Peyer's patch (tissue), 4 donors: ENCODE measurements around the gene ACOT9. TPM values are rescaled to one million over a fixed set of nuclear protein-coding genes. Genes with fewer than 3 reads are reported as not detected.
"Not testable (repeated sequence)": the region's sequence is repeated elsewhere in the genome, so short reads cannot be mapped to it uniquely, and the experiment has no call there.

ENCODE experiments used
- DNase-seq, 3 donors: peaks; one replicate each; pipeline ENCODE4 v3.0.0-alpha.2; 2017 to 2019
- H3K27ac ChIP-seq, 4 donors: fragments of 200-600 bp; sonication (generic); one replicate each; pipeline ENCODE4 v1.5.1; 2016 to 2019
- H3K27me3 ChIP-seq, 2 donors: fragments of 200-600 bp; sonication (generic); one replicate each; pipeline ENCODE4 v1.5.1; 2019
- H3K36me3 ChIP-seq, 3 donors: fragments of 200-600 bp; sonication (generic); one replicate each; pipeline ENCODE4 v1.5.1; 2016 to 2019
- H3K4me1 ChIP-seq, 4 donors: fragments of 200-600 bp; sonication (generic); one replicate each; pipeline ENCODE4 v1.5.1; 2016 to 2019
- H3K4me3 ChIP-seq, 4 donors: fragments of 200-600 bp; sonication (generic); 1 replicate in 3 of 4; 2 replicates in 1 of 4; pipeline ENCODE4 v1.5.1; 2016 to 2019; ENCODE audit warnings: mild to moderate bottlenecking in 1 of 4
- H3K9me3 ChIP-seq, 4 donors: fragments of 200-600 bp; sonication (generic); one replicate each; pipeline ENCODE4 v1.5.1; 2016 to 2019; ENCODE audit warnings: mild to moderate bottlenecking in 1 of 4
- CTCF ChIP-seq, 6 experiments: fragments of 450-650 bp in 4 of 6; fragments of 200-600 bp in 2 of 6; sonication (generic) in 1 of 6; IDR thresholded peaks; one replicate each; pipeline ENCODE4 v1.5.1; 2017 to 2019; ENCODE audit warnings: antibody characterized with exemption in 6 of 6, mild to moderate bottlenecking in 3 of 6, moderate library complexity in 1 of 6
- POLR2A ChIP-seq, 2 donors: fragments of 450-650 bp; IDR thresholded peaks; one replicate each; pipeline ENCODE4 v1.5.1; 2017; ENCODE audit warnings: antibody characterized with exemption in 2 of 2, mild to moderate bottlenecking in 2 of 2, moderate library complexity in 2 of 2
- total RNA-seq, 4 donors: library from RNA; depleted of rRNA; stranded (reverse); fragments of >200 nt; gene quantifications; one replicate each; pipeline ENCODE4 v1.1.0, GENCODE V29; 2016

The ACOT9 gene
- total RNA-seq, 4 donors from 2014 or later = 24.7 to 29.8 (median 28.6) TPM

DNA sequence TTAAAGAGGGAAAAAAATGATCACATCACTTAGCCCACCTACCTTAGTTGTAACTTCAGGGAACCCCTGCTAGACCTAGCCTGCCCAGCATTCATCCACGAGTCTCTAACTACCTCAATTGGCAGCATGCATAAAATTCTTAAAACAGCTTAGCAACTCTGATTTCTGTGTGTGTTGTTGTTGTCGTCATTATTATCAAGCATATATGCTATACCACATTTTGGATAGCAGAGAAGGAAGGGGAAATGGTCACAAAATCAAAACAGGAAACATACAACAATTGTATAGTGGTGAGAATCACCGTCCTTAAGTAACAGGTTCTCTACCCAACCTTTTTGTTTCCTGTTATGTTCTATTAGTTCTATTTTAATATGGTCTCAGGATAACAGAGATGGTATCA is 2.7 kb upstream of the ACOT9 start:
- no peak for DNase-seq
- no peaks in the 10 kb centered on the region for H3K27me3 ChIP-seq
- no peaks in the 10 kb centered on the region for H3K36me3 ChIP-seq
- TF ChIP-seq CTCF (IDR thresholded peaks at IDR 0.05) = no peak
- H3K9me3 ChIP-seq = no peaks in the 10 kb centered on the region
- no peak overlapping the region for H3K4me3 ChIP-seq
- no peak overlapping the region for H3K27ac ChIP-seq
- no peaks in the 10 kb centered on the region for H3K4me1 ChIP-seq

GRCh38 chrX:23743623-23743971 is 521 bp upstream of the ACOT9 start:
- not testable (repeated sequence) for H3K27me3 ChIP-seq, H3K9me3 ChIP-seq, DNase-seq, H3K4me1 ChIP-seq, H3K36me3 ChIP-seq
- peak overlapping the region; percentile 65 to 87 (median 70) for H3K4me3 ChIP-seq
- peak overlapping the region; percentile 81 to 96 (median 86) for H3K27ac ChIP-seq

DNA sequence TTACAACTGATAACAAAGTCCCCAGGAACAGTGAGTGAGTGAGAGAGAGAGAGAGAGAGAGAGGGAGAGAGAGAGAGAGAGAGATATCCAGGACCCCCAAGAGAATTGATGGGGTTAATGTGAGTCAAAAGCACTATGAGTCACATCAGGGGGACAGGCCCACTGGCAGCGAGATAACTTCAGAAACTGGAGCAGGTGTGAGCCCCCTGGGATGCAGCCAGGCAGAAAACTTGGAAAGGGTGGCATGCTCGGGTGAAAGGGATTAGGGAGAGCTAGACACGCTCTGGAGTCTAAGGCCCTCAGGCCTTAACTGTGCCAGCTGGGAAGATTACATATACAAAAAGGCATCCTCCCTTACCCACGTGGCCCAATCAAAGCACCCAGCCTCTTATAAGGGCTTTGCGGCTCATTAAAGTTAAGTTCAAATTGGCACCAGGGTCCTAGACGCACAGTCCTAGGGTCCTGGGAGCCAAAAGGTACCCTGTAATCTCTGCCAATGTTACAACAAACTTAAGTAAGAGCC is 841 bp downstream of the ACOT9 start:
- no peaks in the 10 kb centered on the region for H3K27me3 ChIP-seq
- no peak for TF ChIP-seq CTCF (IDR thresholded peaks at IDR 0.05)
- TF ChIP-seq POLR2A (IDR thresholded peaks at IDR 0.05) = no peak
- no peak for DNase-seq
- H3K4me3 ChIP-seq = peak overlapping the region; percentile 65 to 87 (median 70)
- H3K9me3 ChIP-seq = no peaks in the 10 kb centered on the region
- no peaks in the 10 kb centered on the region for H3K4me1 ChIP-seq
- no peaks in the 10 kb centered on the region for H3K36me3 ChIP-seq
- peak overlapping the region; percentile 81 to 96 (median 86) for H3K27ac ChIP-seq

GRCh38 chrX:23737413-23737812 is 5.7 kb downstream of the ACOT9 start:
- no peak for DNase-seq
- Histone ChIP-seq H3K36me3 (no peaks in the 10 kb centered on the region), H3K9me3 (no peaks in the 10 kb centered on the region), H3K4me1 (no peaks in the 10 kb centered on the region), H3K27me3 (no peaks in the 10 kb centered on the region), H3K27ac (no peak overlapping the region), H3K4me3 (no peak overlapping the region)
- TF ChIP-seq POLR2A (IDR thresholded peaks at IDR 0.05) (no peak), CTCF (IDR thresholded peaks at IDR 0.05) (no peak)

- no peak overlapping the region for H3K4me3 ChIP-seq
- TF ChIP-seq POLR2A (IDR thresholded peaks at IDR 0.05) = no peak
- TF ChIP-seq CTCF (IDR thresholded peaks at IDR 0.05) = no peak
- H3K36me3 ChIP-seq = no peaks in the 10 kb centered on the region
- H3K27me3 ChIP-seq = no peaks in the 10 kb centered on the region
- no peak overlapping the region for H3K27ac ChIP-seq
- H3K4me1 ChIP-seq = no peaks in the 10 kb centered on the region
- no peak for DNase-seq
- H3K9me3 ChIP-seq = no peaks in the 10 kb centered on the region
These were observed 7.0 kb downstream of the ACOT9 start for GRCh38 chrX:23736030-23736429.

- TF ChIP-seq CTCF (IDR thresholded peaks at IDR 0.05) (no peak), POLR2A (IDR thresholded peaks at IDR 0.05) (no peak)
- Histone ChIP-seq H3K36me3 (no peaks in the 10 kb centered on the region), H3K4me1 (no peaks in the 10 kb centered on the region), H3K4me3 (no peak overlapping the region), H3K9me3 (no peaks in the 10 kb centered on the region), H3K27me3 (no peaks in the 10 kb centered on the region), H3K27ac (no peak overlapping the region)
- DNase-seq = no peak
These were observed 10.4 kb downstream of the ACOT9 start for GRCh38 chrX:23732704-23733103.
